Parathyroid adenoma (tissue), 2 donors: ENCODE data around the gene SLC22A31.

ENCODE experiments used
- H2AFZ ChIP-seq: fragments of 300-600 bp; sonication (generic); one replicate; pipeline ENCODE4 v1.7.0; 2017; ENCODE audit warnings: antibody characterized with exemption, mild to moderate bottlenecking
- H3K27ac ChIP-seq: fragments of 300-600 bp; sonication (generic); one replicate; pipeline ENCODE4 v1.7.0; 2017
- H3K27me3 ChIP-seq: fragments of 300-600 bp; sonication (generic); one replicate; pipeline ENCODE4 v1.7.0; 2017; ENCODE audit warnings: low read length; ENCODE audit not compliant: control insufficient read depth, insufficient read depth
- H3K36me3 ChIP-seq: fragments of 300-600 bp; sonication (generic); one replicate; pipeline ENCODE4 v1.7.0; 2017; ENCODE audit warnings: low read length; ENCODE audit not compliant: control insufficient read depth, insufficient read depth
- H3K4me1 ChIP-seq: fragments of 300-600 bp; sonication (generic); one replicate; pipeline ENCODE4 v1.7.0; 2017; ENCODE audit warnings: control low read depth
- H3K4me2 ChIP-seq: fragments of 300-600 bp; sonication (generic); one replicate; pipeline ENCODE4 v1.7.0; 2017; ENCODE audit warnings: low read length
- H3K4me3 ChIP-seq: fragments of 300-600 bp; sonication (generic); one replicate; pipeline ENCODE4 v1.7.0; 2017; ENCODE audit warnings: low read depth, low read length
- H3K79me2 ChIP-seq: fragments of 300-600 bp; sonication (generic); one replicate; pipeline ENCODE4 v1.7.0; 2017; ENCODE audit warnings: control low read depth
- H3K9ac ChIP-seq: fragments of 300-600 bp; sonication (generic); one replicate; pipeline ENCODE4 v1.7.0; 2017; ENCODE audit warnings: mild to moderate bottlenecking
- H3K9me3 ChIP-seq: fragments of 300-600 bp; sonication (generic); one replicate; pipeline ENCODE4 v1.7.0; 2017; ENCODE audit warnings: low read length; ENCODE audit not compliant: control insufficient read depth
- CTCF ChIP-seq: fragments of 300-600 bp; sonication (generic); IDR thresholded peaks from one replicate; pipeline ENCODE4 v1.7.0; 2017; ENCODE audit warnings: antibody characterized with exemption, mild to moderate bottlenecking
- donor health status: primary hyperparathyroidism.

Gene SLC22A31

DNA sequence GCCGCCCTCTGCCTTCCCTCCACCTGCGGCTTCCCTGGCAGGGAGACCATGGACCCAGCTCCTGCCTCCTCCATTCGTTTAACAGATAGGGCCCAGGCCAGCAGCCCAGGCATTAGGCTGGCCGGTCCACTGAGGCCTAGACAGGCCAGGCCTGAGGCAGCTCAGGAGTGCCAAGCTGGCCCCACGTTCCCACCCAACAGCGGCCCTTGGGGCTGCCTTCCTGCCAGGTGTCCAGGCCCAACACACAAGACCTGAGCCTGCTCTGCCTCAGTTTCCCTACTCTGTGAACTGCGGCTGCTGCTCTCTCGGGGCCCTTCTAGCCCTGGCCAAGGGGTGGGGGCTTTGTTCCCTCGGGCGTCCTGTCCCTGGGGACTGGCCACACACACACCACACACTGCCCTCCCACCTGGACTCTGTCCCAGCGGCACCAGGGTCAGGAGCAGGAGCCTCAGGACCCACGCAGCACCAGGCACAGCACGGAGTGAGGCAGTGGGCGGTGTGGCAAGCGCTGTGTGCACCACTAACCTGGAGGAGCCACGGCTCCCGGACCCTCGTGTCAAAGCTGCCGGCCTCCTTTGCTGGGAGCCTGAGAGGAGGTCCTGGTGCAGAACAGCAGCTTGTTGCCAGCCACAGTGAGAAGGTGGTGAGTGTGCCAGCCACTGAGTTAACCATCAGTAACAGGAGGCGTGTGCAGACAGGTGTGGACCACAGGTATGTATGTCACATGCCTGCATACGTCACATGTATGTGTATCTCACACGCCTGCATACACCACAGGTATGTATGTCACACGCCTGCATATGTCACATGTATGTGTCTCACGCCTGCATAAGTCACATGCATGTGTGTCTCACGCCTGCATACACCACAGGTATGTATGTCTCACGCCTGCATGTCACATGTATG, 43.3 kb downstream of the SLC22A31 start:
- Histone ChIP-seq H3K27me3 (no peaks in the 10 kb centered on the region), H3K79me2 (no peaks in the 10 kb centered on the region), H3K4me2 (no peak overlapping the region), H3K9me3 (no peaks in the 10 kb centered on the region), H2AFZ (no peak overlapping the region), H3K4me3 (no peak overlapping the region), H3K36me3 (no peaks in the 10 kb centered on the region), H3K9ac (no peak overlapping the region), H3K27ac (no peak overlapping the region), H3K4me1 (peaks cover 15% of the 10 kb centered on the region)
- TF ChIP-seq CTCF: no peak

- H2AFZ ChIP-seq: no peak overlapping the region
- no peak overlapping the region for H3K27ac ChIP-seq
- H3K4me3 ChIP-seq: no peak overlapping the region
- no peaks in the 10 kb centered on the region for H3K79me2 ChIP-seq
- no peak overlapping the region for H3K9ac ChIP-seq
- peaks cover 21% of the 10 kb centered on the region for H3K4me1 ChIP-seq
- TF ChIP-seq CTCF: no peak
- H3K9me3 ChIP-seq: no peaks in the 10 kb centered on the region
- H3K4me2 ChIP-seq: no peak overlapping the region
- no peaks in the 10 kb centered on the region for H3K36me3 ChIP-seq
- H3K27me3 ChIP-seq: no peaks in the 10 kb centered on the region
These were observed 44.2 kb downstream of the SLC22A31 start for GRCh38 chr16:89155851-89156739.

- no peak overlapping the region for H3K4me3 ChIP-seq
- no peak overlapping the region for H3K27ac ChIP-seq
- no peak for TF ChIP-seq CTCF
These were observed 45.1 kb downstream of the SLC22A31 start for GRCh38 chr16:89155184-89155679.

DNA sequence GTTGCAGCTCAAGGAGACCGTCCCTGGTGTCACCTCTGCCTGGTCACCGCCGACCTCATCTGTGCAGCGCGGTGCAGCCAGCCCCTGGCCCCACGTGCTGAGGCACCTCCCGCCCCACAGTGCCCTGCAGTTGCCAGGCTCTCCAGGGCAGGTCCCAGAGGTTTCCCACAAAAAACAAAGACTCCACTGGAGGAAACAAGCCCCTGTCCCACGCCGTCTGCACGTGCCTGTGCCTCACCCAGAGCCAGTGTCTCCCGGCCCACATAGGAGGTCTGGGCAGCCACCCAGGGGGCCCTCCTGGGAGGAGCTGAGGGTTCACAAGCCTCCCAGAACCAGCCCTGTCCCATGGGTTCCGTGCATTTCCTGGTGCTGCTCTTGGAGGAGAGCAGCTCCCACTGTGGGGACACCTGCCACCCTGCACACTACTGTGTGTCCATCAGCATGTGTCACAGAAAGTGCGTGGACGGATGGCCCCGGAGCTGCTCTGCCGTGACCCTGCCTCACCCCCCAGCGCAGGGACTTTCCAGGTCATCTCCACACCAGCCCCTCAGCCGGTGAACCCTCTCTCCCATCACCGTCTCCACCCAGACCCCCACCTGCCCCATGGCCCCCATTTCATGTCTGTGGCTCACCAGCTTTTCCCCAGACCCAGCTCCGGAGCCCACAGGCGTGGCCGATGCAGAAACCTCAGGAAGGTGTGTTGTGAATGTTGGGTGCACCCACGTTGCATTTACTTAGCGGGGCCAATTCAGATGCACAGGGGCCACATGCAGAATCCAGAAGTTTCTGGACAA, 45.8 kb downstream of the SLC22A31 start:
- Histone ChIP-seq H3K9ac (no peak overlapping the region), H3K4me3 (no peak overlapping the region), H3K27ac (no peak overlapping the region), H3K36me3 (no peaks in the 10 kb centered on the region), H3K4me1 (peaks cover 34% of the 10 kb centered on the region), H3K27me3 (no peaks in the 10 kb centered on the region), H3K4me2 (peak overlapping the region; percentile 14), H3K79me2 (no peaks in the 10 kb centered on the region), H3K9me3 (no peaks in the 10 kb centered on the region), H2AFZ (no peak overlapping the region)
- TF ChIP-seq CTCF: no peak

More at GRCh38 chr16:89155184-89155679, 45.1 kb downstream of the SLC22A31 start:
- Histone ChIP-seq H3K4me1 (peaks cover 27% of the 10 kb centered on the region), H3K4me2 (no peak overlapping the region), H3K9me3 (no peaks in the 10 kb centered on the region), H2AFZ (no peak overlapping the region), H3K36me3 (no peaks in the 10 kb centered on the region), H3K27me3 (no peaks in the 10 kb centered on the region), H3K79me2 (no peaks in the 10 kb centered on the region), H3K9ac (no peak overlapping the region)
